Activated CD4-positive, alpha-beta T cell treated with anti-CD3 and anti-CD28 coated beads, Interleukin-2, amount 50 U/mL, for 16 hours (primary cell): ENCODE measurements around the gene NAV3.

Experiments used
- DNase-seq: peaks from one replicate; pipeline ENCODE4 v3.0.0-alpha.2; 2020

The NAV3 gene, protein sequence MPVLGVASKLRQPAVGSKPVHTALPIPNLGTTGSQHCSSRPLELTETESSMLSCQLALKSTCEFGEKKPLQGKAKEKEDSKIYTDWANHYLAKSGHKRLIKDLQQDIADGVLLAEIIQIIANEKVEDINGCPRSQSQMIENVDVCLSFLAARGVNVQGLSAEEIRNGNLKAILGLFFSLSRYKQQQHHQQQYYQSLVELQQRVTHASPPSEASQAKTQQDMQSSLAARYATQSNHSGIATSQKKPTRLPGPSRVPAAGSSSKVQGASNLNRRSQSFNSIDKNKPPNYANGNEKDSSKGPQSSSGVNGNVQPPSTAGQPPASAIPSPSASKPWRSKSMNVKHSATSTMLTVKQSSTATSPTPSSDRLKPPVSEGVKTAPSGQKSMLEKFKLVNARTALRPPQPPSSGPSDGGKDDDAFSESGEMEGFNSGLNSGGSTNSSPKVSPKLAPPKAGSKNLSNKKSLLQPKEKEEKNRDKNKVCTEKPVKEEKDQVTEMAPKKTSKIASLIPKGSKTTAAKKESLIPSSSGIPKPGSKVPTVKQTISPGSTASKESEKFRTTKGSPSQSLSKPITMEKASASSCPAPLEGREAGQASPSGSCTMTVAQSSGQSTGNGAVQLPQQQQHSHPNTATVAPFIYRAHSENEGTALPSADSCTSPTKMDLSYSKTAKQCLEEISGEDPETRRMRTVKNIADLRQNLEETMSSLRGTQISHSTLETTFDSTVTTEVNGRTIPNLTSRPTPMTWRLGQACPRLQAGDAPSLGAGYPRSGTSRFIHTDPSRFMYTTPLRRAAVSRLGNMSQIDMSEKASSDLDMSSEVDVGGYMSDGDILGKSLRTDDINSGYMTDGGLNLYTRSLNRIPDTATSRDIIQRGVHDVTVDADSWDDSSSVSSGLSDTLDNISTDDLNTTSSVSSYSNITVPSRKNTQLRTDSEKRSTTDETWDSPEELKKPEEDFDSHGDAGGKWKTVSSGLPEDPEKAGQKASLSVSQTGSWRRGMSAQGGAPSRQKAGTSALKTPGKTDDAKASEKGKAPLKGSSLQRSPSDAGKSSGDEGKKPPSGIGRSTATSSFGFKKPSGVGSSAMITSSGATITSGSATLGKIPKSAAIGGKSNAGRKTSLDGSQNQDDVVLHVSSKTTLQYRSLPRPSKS (N-terminal part only)

DNA sequence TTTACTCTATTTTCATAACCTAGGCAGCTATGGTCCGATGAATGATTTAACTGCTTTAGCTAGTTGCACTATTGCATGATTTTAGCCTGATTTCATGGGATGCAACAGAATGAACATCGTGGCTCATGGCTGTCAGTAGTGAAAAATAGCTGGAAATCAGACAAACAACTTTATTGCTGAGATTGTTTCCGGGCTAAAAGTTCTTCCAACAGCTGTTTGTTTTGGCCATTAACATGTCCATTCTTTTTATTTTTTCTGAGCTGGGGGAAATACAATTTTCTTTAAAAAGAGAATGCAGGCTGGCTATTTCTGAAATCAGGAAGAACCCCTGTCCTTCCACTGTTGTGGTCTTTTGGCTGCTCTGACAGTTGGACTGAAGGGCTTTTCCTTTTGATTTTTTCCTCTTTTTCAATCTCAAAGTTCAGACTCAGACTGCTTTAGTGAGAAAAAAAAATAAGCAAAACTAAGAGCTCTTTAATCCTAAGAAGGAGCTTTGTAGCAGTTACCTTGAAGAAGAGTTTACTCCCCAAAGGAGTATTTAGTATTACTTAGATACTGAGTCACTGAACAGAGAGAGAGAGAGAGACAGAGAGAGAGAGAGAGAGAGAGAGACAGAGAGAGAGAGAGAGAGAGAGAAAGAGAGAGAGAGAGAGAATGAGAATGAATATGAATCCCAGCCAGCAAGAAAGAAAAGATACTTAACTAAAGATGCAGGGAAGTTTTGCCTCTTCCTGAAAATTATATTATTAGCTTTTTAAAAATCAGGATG is at the start of gene NAV3:
NAV3 (plus strand) TSS at position 312 of the 769 bp plus-strand sequence. CDS start 568 bp downstream, outside the sequence.
- no peak for DNase-seq

GRCh38 chr12:77782034-77782433 is 48.7 kb upstream of the NAV3 start:
- DNase-seq: no peak

DNA sequence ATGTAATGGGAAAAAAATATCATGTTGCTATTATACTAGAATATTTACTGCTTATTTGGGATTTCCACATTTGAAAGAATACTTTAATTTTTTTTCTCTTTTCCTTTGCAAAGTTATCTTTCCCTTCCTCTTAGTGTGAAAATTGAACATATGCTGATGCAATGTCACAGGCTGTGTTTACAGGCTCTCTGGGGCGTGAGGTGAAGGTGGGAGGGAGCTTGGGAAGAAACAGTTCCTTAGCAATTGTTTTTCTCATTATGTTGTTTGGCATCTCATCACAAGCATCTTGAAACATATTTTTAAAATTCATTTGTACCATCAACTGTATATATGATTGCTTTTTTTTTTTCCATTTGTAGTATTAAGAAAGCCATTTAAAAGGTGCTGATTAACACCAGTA is 47.9 kb upstream of the NAV3 start:
- DNase-seq: no peak

- DNase-seq: no peak
Observed at GRCh38 chr12:77785211-77785610, 45.5 kb upstream of the NAV3 start.

- DNase-seq: no peak
Observed at GRCh38 chr12:77786675-77787074, 44.0 kb upstream of the NAV3 start.

GRCh38 chr12:77788231-77789168 is 42.2 kb upstream of the NAV3 start:
- no peak for DNase-seq

DNA sequence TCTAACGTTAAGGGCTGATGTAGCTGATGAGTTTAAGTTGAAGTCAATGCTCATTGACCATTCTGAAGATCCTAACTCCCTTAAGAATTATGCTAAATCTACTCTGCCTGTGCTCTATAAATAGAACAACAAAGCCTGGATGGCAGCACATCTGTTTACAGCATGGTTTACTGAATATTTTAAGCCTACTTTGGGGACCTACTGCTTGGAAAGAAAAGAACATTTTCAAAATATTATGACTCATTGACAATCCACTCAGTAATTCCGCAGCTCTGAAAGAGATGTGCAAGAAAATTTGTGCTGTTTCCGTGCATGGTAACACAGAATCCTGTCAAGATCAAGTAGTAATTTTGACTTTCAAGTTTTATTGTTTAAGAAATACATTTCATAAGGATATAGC is 35.0 kb upstream of the NAV3 start:
- DNase-seq: no peak

DNA sequence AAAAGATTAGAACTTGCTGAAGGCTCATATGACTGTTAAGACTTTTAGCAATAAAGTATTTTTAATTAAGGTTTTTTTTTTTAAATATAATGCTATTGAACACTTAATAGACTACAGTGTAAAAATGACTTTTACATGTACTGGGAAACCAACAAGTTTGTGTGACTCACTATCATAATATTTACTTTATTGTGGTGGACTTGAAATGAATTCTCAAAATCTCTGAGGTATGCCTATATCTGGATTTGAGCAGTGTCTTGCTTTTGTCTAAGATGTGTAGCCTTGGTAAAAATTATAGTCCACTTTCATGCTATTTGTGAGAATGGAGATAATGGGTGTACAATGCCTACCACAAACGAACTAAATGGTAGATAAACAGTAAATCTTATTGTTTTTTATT is 33.9 kb upstream of the NAV3 start:
- no peak for DNase-seq

- no peak for DNase-seq
Observed at GRCh38 chr12:77800501-77800900, 30.2 kb upstream of the NAV3 start.

GRCh38 chr12:77808534-77808933 is 22.2 kb upstream of the NAV3 start:
- no peak for DNase-seq

DNA sequence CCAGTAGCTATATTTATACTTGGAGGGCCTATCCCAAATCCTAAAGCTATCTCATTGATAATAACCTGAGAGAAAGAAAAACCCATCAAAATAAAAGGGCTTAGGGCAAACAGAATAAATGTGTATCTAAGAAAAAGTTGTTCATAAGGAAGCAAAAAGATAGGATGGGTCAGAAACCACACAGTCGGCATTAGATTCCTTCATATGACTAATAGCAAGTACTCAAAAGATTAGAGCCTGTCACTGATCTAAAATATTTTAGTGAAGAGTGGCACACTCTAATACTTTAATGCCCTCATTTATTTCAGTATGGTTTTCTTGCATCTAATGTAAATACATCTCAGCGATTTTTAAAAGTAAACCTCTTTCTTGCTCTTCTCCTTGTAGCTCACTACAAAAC is 17.1 kb upstream of the NAV3 start:
- no peak for DNase-seq

- no peak for DNase-seq
Observed at GRCh38 chr12:77814386-77814785, 16.3 kb upstream of the NAV3 start.

DNA sequence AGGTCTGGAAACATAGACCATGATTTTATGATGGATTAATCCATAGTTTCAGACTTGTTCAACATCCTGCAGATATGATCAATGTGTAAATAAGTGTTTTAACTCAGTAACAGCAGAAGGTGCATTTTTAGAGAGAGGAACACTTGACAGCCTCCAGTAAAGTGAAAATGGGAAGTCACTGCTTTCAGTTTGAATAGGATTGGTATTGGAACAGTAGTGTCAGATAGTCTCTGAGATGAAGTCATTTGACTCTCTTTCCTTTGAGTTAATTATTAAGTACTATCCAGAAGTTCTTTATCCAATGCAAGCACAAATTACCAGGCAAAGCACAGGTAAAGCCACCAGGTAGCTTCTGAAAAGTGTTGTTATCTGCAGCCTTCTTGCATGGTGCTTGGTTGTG is 14.5 kb upstream of the NAV3 start:
- DNase-seq: no peak

- DNase-seq: no peak
Observed at GRCh38 chr12:77817276-77817675, 13.4 kb upstream of the NAV3 start.

GRCh38 chr12:77818351-77818750 is 12.3 kb upstream of the NAV3 start:
- DNase-seq: no peak

DNA sequence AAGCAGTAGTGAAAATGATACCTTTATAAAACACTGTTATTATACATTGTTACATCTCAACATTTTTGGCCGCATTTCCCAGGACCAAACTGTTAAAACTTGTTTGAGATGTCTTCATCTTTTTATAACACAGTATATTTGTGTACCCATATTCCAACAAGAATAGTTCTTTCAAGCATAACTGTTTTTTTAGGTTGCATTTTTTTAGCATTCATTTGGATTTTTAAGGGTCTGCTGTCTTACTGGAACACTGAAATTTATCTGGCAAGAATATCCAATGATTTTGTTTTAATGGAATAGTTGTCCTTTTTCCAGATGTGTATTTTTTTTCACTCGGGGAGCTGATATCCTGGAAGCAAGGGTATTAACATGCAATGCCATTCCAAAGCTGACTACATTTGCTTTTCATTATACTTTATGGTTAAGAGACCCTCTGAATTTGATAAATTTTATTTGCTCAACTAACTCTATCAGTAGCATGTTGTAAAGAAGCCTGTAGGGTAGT is 8.9 kb upstream of the NAV3 start:
- no peak for DNase-seq

GRCh38 chr12:77833329-77833728 is 2.6 kb downstream of the NAV3 start:
- no peak for DNase-seq

DNA sequence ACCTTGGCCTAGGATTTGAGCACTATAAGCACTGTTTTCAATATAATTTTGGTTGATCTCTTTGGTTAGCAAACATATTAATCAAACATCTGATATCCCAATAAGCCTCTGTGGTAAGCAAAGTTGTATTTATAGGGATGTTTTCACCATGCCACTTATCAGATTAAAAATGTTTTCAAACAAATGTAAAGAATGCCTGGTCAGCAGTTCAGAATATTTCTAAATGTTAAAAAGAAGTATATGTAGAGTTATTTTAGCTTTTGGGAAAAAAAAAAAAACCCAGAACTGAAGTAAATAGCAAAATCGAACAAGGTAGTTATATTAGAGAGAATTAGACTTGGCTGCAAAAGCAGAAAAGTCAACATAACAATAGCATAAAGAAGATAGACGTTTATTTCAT is 3.9 kb downstream of the NAV3 start:
- no peak for DNase-seq

- DNase-seq: no peak
Observed at GRCh38 chr12:77835969-77836368, 5.3 kb downstream of the NAV3 start.

DNA sequence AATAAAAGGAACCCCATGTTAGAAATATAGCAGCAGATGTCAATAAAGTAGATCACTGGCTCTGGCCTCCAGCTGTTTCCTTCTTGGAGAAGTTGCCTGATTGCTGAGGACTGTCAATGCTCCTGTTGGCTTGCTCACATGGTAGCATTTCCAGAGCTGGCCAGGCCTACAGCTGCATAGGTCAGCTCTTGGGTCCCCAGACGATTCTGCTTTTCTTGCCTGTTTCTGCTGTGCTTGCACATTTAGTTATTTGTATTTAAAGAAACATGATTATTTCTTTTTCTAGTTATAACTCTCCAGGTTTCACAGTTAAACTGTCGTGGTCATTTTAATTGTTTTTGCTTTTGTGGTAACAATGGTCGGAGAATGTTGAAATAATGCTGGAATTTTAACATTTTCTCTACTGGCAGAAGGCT is 7.2 kb downstream of the NAV3 start:
- DNase-seq: no peak

DNA sequence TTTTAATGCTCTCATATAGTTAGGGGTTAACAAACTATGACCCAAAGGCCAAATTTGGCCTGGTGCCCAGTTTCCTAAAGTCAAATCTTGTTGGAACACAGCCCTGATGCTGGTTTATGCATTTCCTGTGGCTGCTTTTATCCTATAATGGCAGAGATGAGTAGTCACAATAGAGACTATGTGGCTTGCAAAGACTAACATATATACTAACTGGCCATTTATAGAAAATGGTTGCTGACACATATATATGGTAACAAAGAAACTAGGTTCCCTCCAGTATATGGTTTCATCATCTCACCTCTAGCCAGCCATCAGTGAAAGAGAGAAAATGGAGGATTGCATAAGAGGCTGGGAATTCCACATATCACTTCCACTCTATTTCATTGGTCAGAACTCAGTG is 10.8 kb downstream of the NAV3 start:
- DNase-seq: no peak
